ENCODE measurements around the gene CAMKMT.

GRCh38 chr2:44364604-44365003 lies 2.9 kb downstream of the CAMKMT start:
- TF ChIP-seq, protein P1, sequence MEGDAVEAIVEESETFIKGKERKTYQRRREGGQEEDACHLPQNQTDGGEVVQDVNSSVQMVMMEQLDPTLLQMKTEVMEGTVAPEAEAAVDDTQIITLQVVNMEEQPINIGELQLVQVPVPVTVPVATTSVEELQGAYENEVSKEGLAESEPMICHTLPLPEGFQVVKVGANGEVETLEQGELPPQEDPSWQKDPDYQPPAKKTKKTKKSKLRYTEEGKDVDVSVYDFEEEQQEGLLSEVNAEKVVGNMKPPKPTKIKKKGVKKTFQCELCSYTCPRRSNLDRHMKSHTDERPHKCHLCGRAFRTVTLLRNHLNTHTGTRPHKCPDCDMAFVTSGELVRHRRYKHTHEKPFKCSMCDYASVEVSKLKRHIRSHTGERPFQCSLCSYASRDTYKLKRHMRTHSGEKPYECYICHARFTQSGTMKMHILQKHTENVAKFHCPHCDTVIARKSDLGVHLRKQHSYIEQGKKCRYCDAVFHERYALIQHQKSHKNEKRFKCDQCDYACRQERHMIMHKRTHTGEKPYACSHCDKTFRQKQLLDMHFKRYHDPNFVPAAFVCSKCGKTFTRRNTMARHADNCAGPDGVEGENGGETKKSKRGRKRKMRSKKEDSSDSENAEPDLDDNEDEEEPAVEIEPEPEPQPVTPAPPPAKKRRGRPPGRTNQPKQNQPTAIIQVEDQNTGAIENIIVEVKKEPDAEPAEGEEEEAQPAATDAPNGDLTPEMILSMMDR (IDR thresholded peaks at IDR 0.05): no peak
- TF ChIP-seq POLR2A (IDR thresholded peaks at IDR 0.05): no peak
